PC-9 (cell line): ENCODE results near the gene CRIP1. TPM values are rescaled to one million over a fixed set of nuclear protein-coding genes. Genes with fewer than 3 reads are reported as not detected.

Source experiments
- BruUV-seq: library from RNA; stranded (reverse); fragments of 400-500 nt; replicated peaks from 2 replicates; lab custom pipeline; 2021; lab: Mats Ljungman, UMichigan
- CTCF ChIA-PET: fragments of 300-600 bp; sonication (Branson Sonifier 250); formaldehyde crosslinking; loops from one replicate; lab custom pipeline; 2022; ENCODE audit warnings: antibody characterized with exemption; lab: Charles Lee
- POLR2A ChIA-PET: fragments of 300-600 bp; sonication (Branson Sonifier 250); formaldehyde crosslinking; loops from one replicate; lab custom pipeline; 2022; ENCODE audit warnings: antibody characterized with exemption; ENCODE audit not compliant: unreplicated experiment; lab: Charles Lee
- DNase-seq, 2 experiments: peaks; one replicate each; pipeline versions ENCODE4 v3.0.0 to v3.0.0-alpha.2; 2015 to 2022; ENCODE audit warnings: mixed read lengths in 1 of 2
- H2AFZ ChIP-seq: fragments of 200-600 bp; sonication (generic); 2 replicates; pipeline ENCODE4 v1.8.1; 2017; ENCODE audit warnings: antibody characterized with exemption
- H3F3A ChIP-seq: fragments of 200-600 bp; sonication (generic); 2 replicates; pipeline ENCODE4 v1.8.1; 2017; ENCODE audit warnings: antibody characterized with exemption, mild to moderate bottlenecking, low read depth; ENCODE audit not compliant: insufficient read depth
- H3K27ac ChIP-seq: fragments of 200-600 bp; sonication (generic); 2 replicates; pipeline ENCODE4 v1.6.1; 2016; ENCODE audit warnings: mixed run types
- H3K27me3 ChIP-seq: fragments of 200-600 bp; sonication (generic); 2 replicates; pipeline ENCODE4 v1.6.1; 2016; ENCODE audit warnings: low read depth, mixed run types; ENCODE audit not compliant: insufficient read depth
- H3K36me3 ChIP-seq: fragments of 200-600 bp; sonication (generic); 2 replicates; pipeline ENCODE4 v1.6.1; 2016; ENCODE audit warnings: low read depth, mixed run types
- H3K4me1 ChIP-seq: fragments of 200-600 bp; sonication (generic); replicated peaks from 2 replicates; pipeline ENCODE4 v1.6.1; 2016; ENCODE audit warnings: mixed run types; ENCODE audit not compliant: insufficient read depth
- H3K4me2 ChIP-seq: fragments of 200-600 bp; sonication (generic); 2 replicates; pipeline ENCODE4 v1.6.1; 2017; ENCODE audit warnings: mixed run types
- H3K4me3 ChIP-seq: fragments of 200-600 bp; sonication (generic); 2 replicates; pipeline ENCODE4 v1.6.1; 2016; ENCODE audit warnings: mixed run types
- H3K79me2 ChIP-seq: fragments of 200-600 bp; sonication (generic); 2 replicates; pipeline ENCODE4 v1.6.1; 2017; ENCODE audit warnings: low read depth, mixed run types
- H3K9me2 ChIP-seq: fragments of 200-600 bp; sonication (generic); 2 replicates; pipeline ENCODE4 v1.8.1; 2017; ENCODE audit warnings: mild to moderate bottlenecking; ENCODE audit not compliant: insufficient read depth
- H3K9me3 ChIP-seq: fragments of 200-600 bp; sonication (generic); 2 replicates; pipeline ENCODE4 v1.8.1; 2016; ENCODE audit warnings: low read depth; ENCODE audit not compliant: insufficient read depth
- H4K20me1 ChIP-seq: fragments of 200-600 bp; sonication (generic); 2 replicates; pipeline ENCODE4 v1.8.1; 2017; ENCODE audit not compliant: insufficient read depth
- EZH2 ChIP-seq: fragments of 200-600 bp; sonication (generic); IDR thresholded peaks from 2 replicates; pipeline ENCODE4 v1.8.0; 2017; ENCODE audit warnings: antibody characterized with exemption, low read depth
- intact Hi-C: fragments of 100-400 bp; cut with micrococcal nuclease; formaldehyde crosslinking; loops from one replicate; pipeline ENCODE4 v1.10.0; 2022; ENCODE audit not compliant: unreplicated experiment
- total RNA-seq: library from RNA; stranded (reverse); gene quantifications from 2 replicates; pipeline ENCODE4 v1.2.3, GENCODE V29; 2021
- TF ChIP-seq, protein P1 (sequence below): fragments of 200-600 bp; sonication (generic); conservative IDR thresholded peaks from 2 replicates; pipeline ENCODE4 v1.6.1; 2017; ENCODE audit warnings: mixed run types, antibody characterized with exemption, mild to moderate bottlenecking, moderate library complexity

Gene CRIP1
- total RNA-seq, 1 experiment from 2014 or later: 296 TPM

DNA sequence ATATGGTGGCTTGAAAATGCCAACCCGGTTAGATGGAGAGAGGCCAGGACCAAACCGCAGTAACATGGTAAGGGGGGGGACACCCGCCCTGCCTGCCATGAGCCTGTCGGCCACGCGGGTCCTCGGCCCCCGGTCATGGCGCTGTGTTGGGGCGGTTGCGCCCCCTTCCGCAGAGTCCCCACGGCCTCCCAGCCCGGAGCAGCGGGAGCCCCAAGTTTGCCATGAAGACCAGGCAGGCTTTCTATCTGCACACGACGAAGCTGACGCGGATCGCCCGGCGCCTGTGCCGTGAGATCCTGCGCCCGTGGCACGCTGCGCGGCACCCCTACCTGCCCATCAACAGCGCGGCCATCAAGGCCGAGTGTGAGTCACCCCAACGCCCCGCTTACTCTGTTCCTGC, 22.2 kb upstream of the CRIP1 start:
- DNase-seq: no peak
- H3K79me2 ChIP-seq: no peaks in the 10 kb centered on the region
- ChIA-PET CTCF (no interaction called here), POLR2A (no interaction called here)
- no peaks in the 10 kb centered on the region for H3K9me3 ChIP-seq
- BruUV-seq: no TSS peak
- H3K36me3 ChIP-seq: peaks cover 5% of the 10 kb centered on the region; the same call in 1 of the 2 replicates
- no peak overlapping the region for H3K4me2 ChIP-seq
- intact Hi-C loops: loop anchor here (2.0 kb wide), 2 partner anchors 26 to 34 kb away; partner anchors contain the start of gene TEDC1
- H3K4me3 ChIP-seq: no peak overlapping the region
- H4K20me1 ChIP-seq: peaks cover 8% of the 10 kb centered on the region; the same call in 1 of the 2 replicates
- no peak overlapping the region for H2AFZ ChIP-seq
- no peaks in the 10 kb centered on the region for H3K27me3 ChIP-seq
- H3K4me1 ChIP-seq: peaks cover 37% of the 10 kb centered on the region
- H3F3A ChIP-seq: peaks cover 19% of the 10 kb centered on the region; the same call in 1 of the 2 replicates
- no peaks in the 10 kb centered on the region for H3K9me2 ChIP-seq
- H3K27ac ChIP-seq: no peak overlapping the region
- TF ChIP-seq EZH2: no peak

DNA sequence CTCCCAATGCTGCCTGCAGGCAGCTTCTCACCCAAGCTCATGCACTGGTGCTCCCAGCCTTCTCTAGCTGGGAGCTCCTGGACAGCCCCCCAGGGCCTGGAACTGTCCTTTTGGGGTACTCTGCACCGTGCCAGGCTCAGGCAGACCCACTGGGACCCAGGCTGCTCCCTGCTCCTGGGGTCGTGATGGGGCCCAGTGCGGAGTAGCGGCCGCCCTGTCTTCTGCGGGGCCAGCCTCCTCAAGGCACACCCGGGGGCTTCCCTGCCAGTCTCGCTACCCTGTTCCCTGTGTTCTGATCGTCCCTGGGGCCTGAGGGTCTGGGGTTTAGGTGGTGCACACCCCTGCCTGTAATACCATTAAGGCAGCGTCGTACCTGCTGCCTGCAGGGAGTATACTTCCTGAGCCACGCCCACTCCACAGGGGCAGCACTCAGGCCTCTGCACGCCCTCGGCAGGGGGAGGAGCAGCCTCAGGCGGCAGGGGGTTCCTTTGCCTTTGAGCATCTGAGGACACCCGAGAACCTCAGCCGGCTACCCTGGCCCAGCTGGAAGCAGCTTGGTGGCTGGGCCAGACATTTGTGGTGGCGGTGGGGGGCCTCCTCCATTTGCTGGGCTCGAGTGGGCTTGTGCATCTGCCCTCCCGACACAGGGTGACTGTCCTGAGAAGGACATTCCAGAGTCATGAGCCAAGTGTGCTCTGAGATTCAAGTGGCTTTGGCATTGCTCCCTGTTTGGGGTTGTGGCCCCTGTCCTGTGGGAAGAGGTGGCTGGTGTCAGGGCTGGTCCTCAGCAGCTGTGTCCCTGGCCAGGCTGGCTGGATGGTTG, 21.3 kb upstream of the CRIP1 start:
- Histone ChIP-seq H3K27ac (no peak overlapping the region), H3K27me3 (no peaks in the 10 kb centered on the region), H3K36me3 (peaks cover 5% of the 10 kb centered on the region; the same call in 1 of the 2 replicates), H3F3A (peaks cover 19% of the 10 kb centered on the region; the same call in 1 of the 2 replicates), H4K20me1 (peaks cover 8% of the 10 kb centered on the region; the same call in 1 of the 2 replicates), H3K79me2 (no peaks in the 10 kb centered on the region), H3K4me1 (peaks cover 37% of the 10 kb centered on the region), H3K4me2 (peak overlapping the region; percentile 32), H3K9me3 (no peaks in the 10 kb centered on the region), H3K4me3 (no peak overlapping the region), H3K9me2 (no peaks in the 10 kb centered on the region), H2AFZ (no peak overlapping the region)
- intact Hi-C loops: loop anchor here (2.0 to 5.0 kb wide), 4 partner anchors 15 to 48 kb away; partner anchors contain the start of genes MTA1 and TEDC1
- CTCF ChIA-PET: no interaction called here
- peak; percentile 75 to 82 for DNase-seq
- no TSS peak for BruUV-seq
- no peak for TF ChIP-seq EZH2
- TF ChIP-seq, protein P1, sequence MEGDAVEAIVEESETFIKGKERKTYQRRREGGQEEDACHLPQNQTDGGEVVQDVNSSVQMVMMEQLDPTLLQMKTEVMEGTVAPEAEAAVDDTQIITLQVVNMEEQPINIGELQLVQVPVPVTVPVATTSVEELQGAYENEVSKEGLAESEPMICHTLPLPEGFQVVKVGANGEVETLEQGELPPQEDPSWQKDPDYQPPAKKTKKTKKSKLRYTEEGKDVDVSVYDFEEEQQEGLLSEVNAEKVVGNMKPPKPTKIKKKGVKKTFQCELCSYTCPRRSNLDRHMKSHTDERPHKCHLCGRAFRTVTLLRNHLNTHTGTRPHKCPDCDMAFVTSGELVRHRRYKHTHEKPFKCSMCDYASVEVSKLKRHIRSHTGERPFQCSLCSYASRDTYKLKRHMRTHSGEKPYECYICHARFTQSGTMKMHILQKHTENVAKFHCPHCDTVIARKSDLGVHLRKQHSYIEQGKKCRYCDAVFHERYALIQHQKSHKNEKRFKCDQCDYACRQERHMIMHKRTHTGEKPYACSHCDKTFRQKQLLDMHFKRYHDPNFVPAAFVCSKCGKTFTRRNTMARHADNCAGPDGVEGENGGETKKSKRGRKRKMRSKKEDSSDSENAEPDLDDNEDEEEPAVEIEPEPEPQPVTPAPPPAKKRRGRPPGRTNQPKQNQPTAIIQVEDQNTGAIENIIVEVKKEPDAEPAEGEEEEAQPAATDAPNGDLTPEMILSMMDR: no peak
- POLR2A ChIA-PET: no interaction called here

DNA sequence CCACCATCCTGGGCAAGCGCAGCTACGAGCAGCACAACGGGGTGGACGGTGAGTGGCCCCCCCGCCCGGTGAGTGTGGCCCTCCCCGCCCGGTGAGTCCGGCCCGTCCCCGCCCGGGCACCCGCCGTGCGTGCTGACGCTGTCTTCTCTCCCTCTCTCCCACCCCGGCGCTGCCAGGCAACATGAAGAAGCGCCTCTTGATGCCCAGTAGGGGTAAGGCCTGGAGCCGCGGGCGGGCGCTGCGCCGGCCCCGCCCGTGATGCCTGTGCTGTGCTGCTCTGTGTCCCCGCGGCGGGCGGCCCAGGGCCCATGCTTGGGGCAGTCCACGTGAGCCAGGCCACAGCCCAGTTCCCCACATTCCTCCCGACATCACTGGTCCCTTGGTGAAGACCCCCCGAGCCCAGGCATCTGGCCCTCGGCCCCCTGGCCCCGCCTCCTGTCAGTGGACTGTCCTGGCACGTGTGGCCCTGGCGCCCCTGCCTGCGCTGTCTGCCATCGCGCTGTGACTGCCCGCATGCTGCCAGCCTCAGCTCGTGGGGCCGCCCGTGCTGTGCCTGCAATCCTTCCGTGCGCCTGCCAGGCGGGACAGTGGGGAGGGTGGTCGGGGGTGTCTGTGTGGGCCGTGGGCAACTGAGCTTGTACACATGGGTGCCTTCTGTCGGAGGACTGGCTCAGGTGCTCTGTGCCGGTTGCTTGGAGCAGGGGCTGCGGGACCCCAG, 20.0 kb upstream of the CRIP1 start:
- no peaks in the 10 kb centered on the region for H3K9me3 ChIP-seq
- no peak overlapping the region for H3K27ac ChIP-seq
- no peak overlapping the region for H3K4me3 ChIP-seq
- H4K20me1 ChIP-seq: 0 out of 2 replicates have a peak, but pooled peaks cover 8% of the 10 kb centered on the region
- H3F3A ChIP-seq: peaks cover 19% of the 10 kb centered on the region; the same call in 1 of the 2 replicates
- peak overlapping the region; percentile 55; the same call in 1 of the 2 replicates for H3K4me2 ChIP-seq
- H3K9me2 ChIP-seq: no peaks in the 10 kb centered on the region
- no peak overlapping the region for H2AFZ ChIP-seq
- peaks cover 5% of the 10 kb centered on the region; the same call in 1 of the 2 replicates for H3K36me3 ChIP-seq
- no peaks in the 10 kb centered on the region for H3K79me2 ChIP-seq
- ChIA-PET POLR2A (no interaction called here), CTCF (no interaction called here)
- TF ChIP-seq, protein P1: no peak
- TF ChIP-seq EZH2: no peak
- no TSS peak for BruUV-seq
- no peaks in the 10 kb centered on the region for H3K27me3 ChIP-seq
- DNase-seq: peak in 1 of 2 experiments; percentile 66
- peaks cover 37% of the 10 kb centered on the region for H3K4me1 ChIP-seq
- intact Hi-C loops: loop anchor here (2.0 to 5.0 kb wide), 2 partner anchors 14 to 49 kb away; partner anchors contain the start of gene MTA1
